Loucy (cell line): ENCODE data around the gene BTBD7.
A peak's percentile ranks its signal among the peaks of the same experiment; 100 is the strongest.

Experiments
- H2AFZ ChIP-seq: fragments of 200-600 bp; sonication (generic); 2 replicates; pipeline ENCODE4 v1.6.0; 2016; ENCODE audit warnings: antibody characterized with exemption, mild to moderate bottlenecking, low read length, moderate library complexity
- H3F3A ChIP-seq: fragments of 200-600 bp; 2 replicates; pipeline ENCODE4 v1.6.0; 2016; ENCODE audit warnings: antibody characterized with exemption, low read depth, mild to moderate bottlenecking
- H3K27me3 ChIP-seq: fragments of 200-600 bp; sonication (generic); 2 replicates; pipeline ENCODE4 v1.6.1; 2014; ENCODE audit warnings: low read length, mild to moderate bottlenecking; ENCODE audit not compliant: insufficient read depth, poor library complexity, severe bottlenecking
- H3K36me3 ChIP-seq: fragments of 200-600 bp; sonication (generic); 2 replicates; pipeline ENCODE4 v1.6.1; 2016; ENCODE audit warnings: low read length; ENCODE audit not compliant: insufficient read depth
- H3K4me1 ChIP-seq: fragments of 200-600 bp; sonication (generic); 2 replicates; pipeline ENCODE4 v1.5.1; 2014; ENCODE audit warnings: low read length, mild to moderate bottlenecking; ENCODE audit not compliant: insufficient read depth, poor library complexity, severe bottlenecking
- H3K4me2 ChIP-seq: fragments of 200-600 bp; sonication (generic); 2 replicates; pipeline ENCODE4 v1.6.0; 2014; ENCODE audit warnings: antibody characterized with exemption, low read length, low read depth, mild to moderate bottlenecking; ENCODE audit not compliant: poor library complexity, severe bottlenecking
- H3K4me3 ChIP-seq: fragments of 200-600 bp; sonication (generic); 2 replicates; pipeline ENCODE4 v1.5.1; 2014; ENCODE audit warnings: low read length, mild to moderate bottlenecking, mixed read lengths; ENCODE audit not compliant: poor library complexity, severe bottlenecking
- H3K79me2 ChIP-seq: fragments of 200-600 bp; sonication (generic); 2 replicates; pipeline ENCODE4 v1.6.1; 2014; ENCODE audit warnings: low read length; ENCODE audit not compliant: insufficient read depth
- H3K9ac ChIP-seq: fragments of 200-600 bp; sonication (generic); 2 replicates; pipeline ENCODE4 v1.6.0; 2014; ENCODE audit warnings: mild to moderate bottlenecking, low read depth, low read length, moderate library complexity; ENCODE audit not compliant: poor library complexity, severe bottlenecking
- H3K9me2 ChIP-seq: fragments of 200-600 bp; sonication (generic); replicated peaks from 2 replicates; pipeline ENCODE4 v1.6.1; 2016; ENCODE audit warnings: low read depth, low read length, mixed read lengths
- H3K9me3 ChIP-seq: fragments of 200-600 bp; sonication (generic); 2 replicates; pipeline ENCODE4 v1.6.1; 2014; ENCODE audit warnings: mild to moderate bottlenecking, antibody characterized with exemption, low read length, low read depth; ENCODE audit not compliant: insufficient read depth
- H4K20me1 ChIP-seq: fragments of 200-600 bp; sonication (generic); 2 replicates; pipeline ENCODE4 v1.6.0; 2014; ENCODE audit warnings: antibody characterized with exemption, low read length, mild to moderate bottlenecking; ENCODE audit not compliant: insufficient read depth, poor library complexity, severe bottlenecking
- CTCF ChIP-seq: fragments of 200-600 bp; sonication (generic); conservative IDR thresholded peaks from 2 replicates; pipeline ENCODE4 v1.5.1; 2014; ENCODE audit warnings: mild to moderate bottlenecking, antibody characterized with exemption, low read length
- EZH2phosphoT487 ChIP-seq: fragments of 200-600 bp; IDR thresholded peaks from 2 replicates; pipeline ENCODE4 v1.6.1; 2018; ENCODE audit warnings: antibody characterized with exemption, mild to moderate bottlenecking, moderate library complexity, borderline replicate concordance

BTBD7 gene

GRCh38 chr14:93322929-93323599 lies 9.8 kb downstream of the BTBD7 start:
- Histone ChIP-seq H3K4me1 (peaks cover 49% of the 10 kb centered on the region), H3K4me2 (peak overlapping the region; percentile 23), H4K20me1 (peaks cover 96% of the 10 kb centered on the region)

GRCh38 chr14:93320489-93320888 lies 12.3 kb downstream of the BTBD7 start:
- Histone ChIP-seq H3K4me2 (peak overlapping the region; percentile 52), H3F3A (peaks cover 6% of the 10 kb centered on the region; the same call in 1 of the 2 replicates), H3K4me1 (peaks cover 47% of the 10 kb centered on the region), H3K36me3 (peaks cover 28% of the 10 kb centered on the region), H2AFZ (no peak overlapping the region), H3K9ac (peak overlapping the region; percentile 4), H4K20me1 (peaks cover 90% of the 10 kb centered on the region), H3K9me3 (no peaks in the 10 kb centered on the region), H3K27me3 (no peaks in the 10 kb centered on the region), H3K79me2 (peaks cover 100% of the 10 kb centered on the region), H3K4me3 (peak overlapping the region; percentile 45), H3K9me2 (no peaks in the 10 kb centered on the region)
- TF ChIP-seq CTCF (no peak), EZH2phosphoT487 (no peak)

More at GRCh38 chr14:93322929-93323599, 9.8 kb downstream of the BTBD7 start:
- Histone ChIP-seq H3F3A (peaks cover 6% of the 10 kb centered on the region; the same call in 1 of the 2 replicates), H3K4me3 (no peak overlapping the region), H3K9ac (no peak overlapping the region), H2AFZ (no peak overlapping the region), H3K36me3 (peaks cover 28% of the 10 kb centered on the region), H3K27me3 (no peaks in the 10 kb centered on the region), H3K9me3 (no peaks in the 10 kb centered on the region), H3K79me2 (peaks cover 100% of the 10 kb centered on the region), H3K9me2 (no peaks in the 10 kb centered on the region)
- no peak for TF ChIP-seq CTCF
- TF ChIP-seq EZH2phosphoT487: no peak

GRCh38 chr14:93319958-93320357 lies 12.9 kb downstream of the BTBD7 start:
- Histone ChIP-seq H3K79me2 (peaks cover 100% of the 10 kb centered on the region), H3K36me3 (peaks cover 28% of the 10 kb centered on the region)
- no peak for TF ChIP-seq EZH2phosphoT487
- no peak for TF ChIP-seq CTCF

More at GRCh38 chr14:93319958-93320357, 12.9 kb downstream of the BTBD7 start:
- H4K20me1 ChIP-seq: peaks cover 89% of the 10 kb centered on the region
- no peaks in the 10 kb centered on the region for H3K9me2 ChIP-seq
- H3K9ac ChIP-seq: peak overlapping the region; percentile 4
- H3K4me1 ChIP-seq: peaks cover 47% of the 10 kb centered on the region
- peak overlapping the region; percentile 45 for H3K4me3 ChIP-seq
- H2AFZ ChIP-seq: no peak overlapping the region
- H3K27me3 ChIP-seq: no peaks in the 10 kb centered on the region
- H3F3A ChIP-seq: peaks cover 6% of the 10 kb centered on the region; the same call in 1 of the 2 replicates
- H3K4me2 ChIP-seq: peak overlapping the region; percentile 52
- H3K9me3 ChIP-seq: no peaks in the 10 kb centered on the region
